Naive thymus-derived CD4-positive, alpha-beta T cell (primary cell): ENCODE measurements around the gene FAM3D. TPM values are rescaled to one million over a fixed set of nuclear protein-coding genes. Genes with fewer than 3 reads are reported as not detected.

Experiments used
- ATAC-seq: fragments of 150-1000 bp; cut with Tn5 transposase; 2 replicates; pipeline ENCODE4 v1.10.0; 2021; ENCODE audit warnings: mild to moderate bottlenecking, moderate library complexity
- CTCF ChIA-PET: fragments of 350-600 bp; sonication (Branson Sonifier 250); formaldehyde crosslinking; loops from one replicate; lab custom pipeline; 2021; ENCODE audit warnings: antibody characterized with exemption; lab: Charles Lee
- POLR2A ChIA-PET: fragments of 350-600 bp; sonication (Branson Sonifier 250); formaldehyde crosslinking; loops from one replicate; lab custom pipeline; 2021; ENCODE audit warnings: antibody characterized with exemption, inconsistent platforms; lab: Charles Lee
- DNase-seq, 9 donors: peaks; one replicate each; pipeline versions ENCODE4 v3.0.0 to v3.0.0-alpha.2; 2020 to 2022; ENCODE audit warnings: mixed read lengths in 1 of 9
- H3K27ac ChIP-seq: one replicate; pipeline ENCODE4 v1.7.0; 2013; ENCODE audit warnings: mild to moderate bottlenecking, low read depth, low read length, moderate library complexity
- H3K27me3 ChIP-seq, 2 donors: one replicate each; pipeline ENCODE4 v1.7.0; 2013; ENCODE audit warnings: low read length in 2 of 2, mild to moderate bottlenecking in 2 of 2, moderate library complexity in 2 of 2; ENCODE audit not compliant: control insufficient read depth in 2 of 2, insufficient read depth in 2 of 2
- H3K36me3 ChIP-seq, 3 experiments: 1 replicate in 2 of 3; 2 replicates in 1 of 3; pipeline ENCODE4 v1.7.0; 2013; ENCODE audit warnings: low read length in 3 of 3, mild to moderate bottlenecking in 3 of 3, moderate library complexity in 1 of 3; ENCODE audit not compliant: insufficient read depth in 3 of 3, control insufficient read depth in 2 of 3
- H3K4me1 ChIP-seq, 2 donors: one replicate each; pipeline ENCODE4 v1.7.0; 2013; ENCODE audit warnings: low read length in 2 of 2, mild to moderate bottlenecking in 2 of 2, moderate library complexity in 1 of 2; ENCODE audit not compliant: control insufficient read depth in 2 of 2, insufficient read depth in 2 of 2
- H3K4me3 ChIP-seq: 2 replicates; pipeline ENCODE4 v1.7.0; 2013; ENCODE audit warnings: mild to moderate bottlenecking, low read length
- H3K9me3 ChIP-seq, 3 experiments: 1 replicate in 2 of 3; 2 replicates in 1 of 3; pipeline ENCODE4 v1.7.0; 2013; ENCODE audit warnings: low read length in 3 of 3; ENCODE audit not compliant: control insufficient read depth in 2 of 3
- H3K27ac Mint-ChIP-seq, 9 donors: one replicate each; pipeline ENCODE4 v1.8.0; 2020 to 2022; ENCODE audit warnings: mixed read lengths in 9 of 9, mild to moderate bottlenecking in 8 of 9, moderate library complexity in 5 of 9, inconsistent platforms in 2 of 9
- H3K27me3 Mint-ChIP-seq, 5 donors: one replicate each; pipeline ENCODE4 v1.8.0; 2021 to 2022; ENCODE audit warnings: mixed read lengths in 5 of 5, mild to moderate bottlenecking in 1 of 5
- H3K36me3 Mint-ChIP-seq, 5 donors: one replicate each; pipeline ENCODE4 v1.8.0; 2020 to 2022; ENCODE audit warnings: mixed read lengths in 5 of 5, mild to moderate bottlenecking in 3 of 5, inconsistent platforms in 1 of 5
- H3K4me1 Mint-ChIP-seq, 7 donors: one replicate each; pipeline ENCODE4 v1.8.0; 2020 to 2022; ENCODE audit warnings: mixed read lengths in 7 of 7, mild to moderate bottlenecking in 3 of 7, inconsistent platforms in 1 of 7
- H3K4me3 Mint-ChIP-seq, 10 donors: one replicate each; pipeline ENCODE4 v1.8.0; 2020 to 2022; ENCODE audit warnings: mild to moderate bottlenecking in 10 of 10, mixed read lengths in 10 of 10, moderate library complexity in 6 of 10, inconsistent platforms in 2 of 10
- H3K9me3 Mint-ChIP-seq, 11 donors: one replicate each; pipeline ENCODE4 v1.8.0; 2020 to 2022; ENCODE audit warnings: mixed read lengths in 11 of 11, mild to moderate bottlenecking in 4 of 11, inconsistent platforms in 1 of 11, moderate library complexity in 1 of 11
- intact Hi-C, 2 donors: fragments of 100-400 bp; cut with micrococcal nuclease; formaldehyde crosslinking; loops; one replicate each; pipeline ENCODE4 v1.15.1; 2023
- polyA plus RNA-seq, 2 donors: library from polyadenylated mRNA; unstranded; fragments of 300-500 nt; fragmentation: Illumina TruSeq; gene quantifications; one replicate each; pipeline ENCODE4 v1.2.3, GENCODE V29; 2021
- total RNA-seq, 6 experiments: library from RNA in 5 of 6; stranded (reverse) in 5 of 6; gene quantifications; 1 replicate in 5 of 6; 2 replicates in 1 of 6; pipeline ENCODE4 v1.2.3 and lab custom pipeline; 2021 to 2026

Gene FAM3D
- total and polyA plus RNA-seq, 7 experiments from 2014 or later, result not detected

DNA sequence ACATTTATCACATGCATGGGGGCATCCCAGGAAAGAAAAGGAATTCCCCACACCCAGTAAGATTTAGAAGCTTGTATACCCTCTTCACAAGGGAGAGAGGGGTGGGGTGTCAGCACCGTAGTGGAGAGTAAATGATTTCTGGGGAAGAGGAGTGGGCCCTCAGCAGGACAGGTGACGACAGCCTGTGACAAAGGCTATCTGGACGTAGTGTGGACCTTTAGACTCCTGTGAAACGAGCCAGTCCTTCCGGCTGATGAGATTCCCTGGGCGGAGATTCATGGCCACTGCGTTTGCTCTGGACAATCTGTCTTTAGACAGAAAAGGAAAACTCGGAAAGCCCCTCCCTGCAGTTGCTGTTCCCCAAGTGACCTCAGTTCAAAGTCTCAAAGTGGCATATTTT lies 1.7 kb upstream of the FAM3D start:
- ChIA-PET CTCF (no interaction called here), POLR2A (no interaction called here)
- intact Hi-C loops, result no loop called here
- H3K9me3 Mint-ChIP-seq, result peaks cover 0 to 3% (median 0%) of the 10 kb centered on the region in 11 donors
- DNase-seq (no peak), ATAC-seq (no peak)
- H3K27me3 ChIP-seq, result no peaks in the 10 kb centered on the region
- H3K27ac Mint-ChIP-seq, result no peak overlapping the region
- H3K36me3 Mint-ChIP-seq, result no peaks in the 10 kb centered on the region
- H3K4me1 ChIP-seq, result no peaks in the 10 kb centered on the region
- H3K4me3 ChIP-seq, result no peak overlapping the region
- H3K9me3 ChIP-seq, result no peaks in the 10 kb centered on the region
- H3K36me3 ChIP-seq, result no peaks in the 10 kb centered on the region
- no peak overlapping the region for H3K4me3 Mint-ChIP-seq
- no peak overlapping the region for H3K27ac ChIP-seq
- peaks cover 0 to 2% (median 0%) of the 10 kb centered on the region in 7 donors for H3K4me1 Mint-ChIP-seq
- peaks cover 0 to 27% (median 8%) of the 10 kb centered on the region in 5 donors for H3K27me3 Mint-ChIP-seq

DNA sequence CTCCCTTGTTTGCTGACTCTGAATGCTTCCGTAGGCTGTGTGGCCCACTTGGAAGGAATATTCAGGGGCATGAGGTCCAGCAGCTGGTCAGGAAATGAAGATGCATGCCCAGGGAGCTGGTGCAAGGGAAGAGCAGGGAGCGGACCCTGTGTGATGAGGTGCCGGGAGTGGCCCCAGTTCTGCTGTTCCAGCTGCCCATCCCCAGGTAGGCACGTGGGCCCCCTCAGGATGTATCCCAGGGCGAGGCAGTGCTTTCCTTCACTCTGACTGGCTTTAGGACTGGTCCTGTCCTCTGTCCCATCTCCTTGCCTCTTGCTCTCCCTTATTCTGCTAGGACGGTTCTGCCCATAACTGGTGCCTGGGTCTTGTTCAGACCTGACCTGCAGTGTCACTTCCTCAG lies 1.1 kb upstream of the FAM3D start:
- Mint-ChIP-seq H3K4me3 (no peak overlapping the region), H3K27me3 (peaks cover 0 to 27% (median 8%) of the 10 kb centered on the region in 5 donors), H3K27ac (no peak overlapping the region), H3K4me1 (peaks cover 0 to 2% (median 0%) of the 10 kb centered on the region in 7 donors), H3K9me3 (peaks cover 0 to 3% (median 0%) of the 10 kb centered on the region in 11 donors), H3K36me3 (no peaks in the 10 kb centered on the region)
- H3K4me1 ChIP-seq, result no peaks in the 10 kb centered on the region
- H3K4me3 ChIP-seq, result no peak overlapping the region
- POLR2A ChIA-PET, result no interaction called here
- no peak overlapping the region for H3K27ac ChIP-seq
- ATAC-seq (no peak), DNase-seq (no peak)
- H3K9me3 ChIP-seq, result no peaks in the 10 kb centered on the region
- intact Hi-C loops, result no loop called here
- no peaks in the 10 kb centered on the region for H3K36me3 ChIP-seq
- CTCF ChIA-PET, result no interaction called here
- H3K27me3 ChIP-seq, result no peaks in the 10 kb centered on the region

DNA sequence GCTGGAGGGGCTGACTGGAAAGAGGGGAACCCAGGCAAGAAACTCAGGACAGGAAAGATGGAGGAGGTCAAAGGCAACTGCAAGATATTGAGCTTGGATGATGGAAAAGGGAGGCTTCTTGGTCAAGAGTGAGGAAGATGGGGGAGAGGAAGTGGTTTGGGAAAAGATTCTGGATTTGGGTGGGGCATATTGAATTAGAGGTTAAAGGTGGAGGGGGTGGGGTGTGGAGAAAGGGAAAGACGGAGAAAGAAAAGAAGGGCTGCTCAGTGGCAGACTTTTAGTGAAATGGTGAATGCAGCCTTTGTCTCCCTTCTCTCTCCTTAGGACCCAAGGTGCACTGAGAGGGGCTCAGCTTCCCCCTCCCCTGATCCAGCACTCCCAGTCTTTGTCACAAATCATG lies 655 bp upstream of the FAM3D start:
- Mint-ChIP-seq H3K27ac (no peak overlapping the region), H3K4me1 (peaks cover 0 to 2% (median 0%) of the 10 kb centered on the region in 7 donors), H3K9me3 (peaks cover 0 to 3% (median 0%) of the 10 kb centered on the region in 11 donors), H3K36me3 (no peaks in the 10 kb centered on the region), H3K4me3 (no peak overlapping the region), H3K27me3 (peaks cover 0 to 27% (median 8%) of the 10 kb centered on the region in 5 donors)
- no peak overlapping the region for H3K27ac ChIP-seq
- H3K36me3 ChIP-seq, result no peaks in the 10 kb centered on the region
- no peak for ATAC-seq
- no peaks in the 10 kb centered on the region for H3K4me1 ChIP-seq
- no peak for DNase-seq
- ChIA-PET POLR2A (no interaction called here), CTCF (no interaction called here)
- intact Hi-C loops, result no loop called here
- H3K9me3 ChIP-seq, result no peaks in the 10 kb centered on the region
- H3K27me3 ChIP-seq, result no peaks in the 10 kb centered on the region
- H3K4me3 ChIP-seq, result no peak overlapping the region

DNA sequence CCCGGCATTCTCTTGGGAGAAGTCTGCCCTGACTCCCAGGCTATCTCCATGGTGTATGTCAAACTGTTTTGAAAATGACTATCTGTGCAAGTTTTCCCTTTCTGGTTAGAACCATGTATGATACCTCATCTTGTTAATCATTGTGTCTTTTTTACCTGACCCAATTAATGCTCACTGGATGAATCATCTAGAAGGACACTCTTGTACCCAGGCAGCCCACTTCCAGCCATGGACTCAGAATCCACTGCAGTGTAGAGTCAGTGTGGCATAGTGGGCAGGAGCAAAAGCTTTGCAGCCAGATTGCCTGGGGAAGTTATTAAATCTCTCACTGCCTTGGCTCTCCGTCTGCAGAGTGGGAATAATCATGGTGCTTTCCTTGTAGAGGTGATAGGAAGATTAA lies 1.2 kb downstream of the FAM3D start:
- Mint-ChIP-seq H3K27ac (no peak overlapping the region), H3K4me1 (peaks cover 0 to 2% (median 0%) of the 10 kb centered on the region in 7 donors), H3K4me3 (no peak overlapping the region), H3K9me3 (peaks cover 0 to 3% (median 0%) of the 10 kb centered on the region in 11 donors), H3K27me3 (peaks cover 0 to 23% (median 8%) of the 10 kb centered on the region in 5 donors), H3K36me3 (no peaks in the 10 kb centered on the region)
- H3K4me3 ChIP-seq, result no peak overlapping the region
- ChIA-PET CTCF (no interaction called here), POLR2A (no interaction called here)
- no peaks in the 10 kb centered on the region for H3K27me3 ChIP-seq
- H3K36me3 ChIP-seq, result no peaks in the 10 kb centered on the region
- H3K9me3 ChIP-seq, result no peaks in the 10 kb centered on the region
- no peak overlapping the region for H3K27ac ChIP-seq
- no peaks in the 10 kb centered on the region for H3K4me1 ChIP-seq
- DNase-seq, result no peak
- intact Hi-C loops, result no loop called here
- no peak for ATAC-seq

DNA sequence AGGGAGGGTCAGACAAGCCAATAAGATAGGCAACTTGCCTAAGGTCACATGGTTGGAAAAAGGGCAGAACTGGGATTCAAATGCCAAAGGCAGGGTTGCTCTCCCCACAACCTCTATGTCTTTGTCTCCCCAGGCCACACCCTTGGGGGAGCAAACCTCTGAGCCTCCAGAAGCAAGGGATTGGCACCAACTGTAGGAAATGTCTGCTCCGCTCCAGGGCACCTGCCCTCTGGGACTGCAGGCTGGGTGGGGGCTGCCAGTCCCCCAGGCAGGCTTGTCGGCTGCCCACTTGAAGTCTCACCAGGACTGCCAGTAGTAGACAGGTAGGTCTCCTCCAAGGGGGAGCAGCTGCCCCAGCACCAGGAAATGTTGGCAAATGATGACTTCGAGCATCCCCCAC lies 2.0 kb downstream of the FAM3D start:
- ChIA-PET CTCF (no interaction called here), POLR2A (no interaction called here)
- H3K27me3 Mint-ChIP-seq, result peaks cover 0 to 22% (median 5%) of the 10 kb centered on the region in 5 donors
- Histone ChIP-seq H3K9me3 (no peaks in the 10 kb centered on the region), H3K36me3 (no peaks in the 10 kb centered on the region), H3K4me1 (no peaks in the 10 kb centered on the region), H3K4me3 (no peak overlapping the region), H3K27me3 (no peaks in the 10 kb centered on the region), H3K27ac (no peak overlapping the region)
- DNase-seq, result no peak
- no peak overlapping the region for H3K4me3 Mint-ChIP-seq
- peaks cover 0 to 5% (median 0%) of the 10 kb centered on the region in 11 donors for H3K9me3 Mint-ChIP-seq
- H3K27ac Mint-ChIP-seq, result no peak overlapping the region
- no peak for ATAC-seq
- no peaks in the 10 kb centered on the region for H3K36me3 Mint-ChIP-seq
- intact Hi-C loops, result no loop called here
- H3K4me1 Mint-ChIP-seq, result peaks cover 0 to 1% (median 0%) of the 10 kb centered on the region in 7 donors

DNA sequence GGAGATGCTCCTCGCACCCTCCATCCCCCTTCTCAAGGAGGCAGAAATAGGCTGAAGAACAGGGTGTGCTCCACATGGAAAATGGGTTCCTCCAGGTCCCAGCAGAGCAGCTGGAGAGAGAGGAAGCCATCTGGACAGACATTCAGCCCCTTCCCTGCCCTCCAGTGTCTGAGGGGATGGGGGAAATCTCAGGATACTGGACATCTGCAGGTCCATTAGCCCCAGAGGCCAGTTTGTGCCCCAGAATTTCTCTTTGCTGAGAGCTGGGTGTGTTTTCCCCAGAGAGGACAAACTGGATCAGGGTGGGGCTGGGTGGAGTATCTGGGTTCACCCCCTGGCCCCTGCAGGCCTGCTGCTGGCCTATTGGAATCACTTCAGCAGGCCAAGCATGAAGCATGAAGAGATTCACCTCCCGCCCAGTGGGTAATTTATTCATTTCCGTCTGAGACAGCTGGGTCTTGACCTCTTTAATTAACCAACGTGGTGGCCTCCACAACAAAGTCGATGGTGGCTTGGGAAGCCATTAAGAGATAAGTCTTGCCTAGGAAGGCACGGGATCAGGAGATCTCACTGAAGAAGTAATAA lies 4.6 kb downstream of the FAM3D start:
- Mint-ChIP-seq H3K27ac (no peak overlapping the region), H3K4me3 (no peak overlapping the region)

DNA sequence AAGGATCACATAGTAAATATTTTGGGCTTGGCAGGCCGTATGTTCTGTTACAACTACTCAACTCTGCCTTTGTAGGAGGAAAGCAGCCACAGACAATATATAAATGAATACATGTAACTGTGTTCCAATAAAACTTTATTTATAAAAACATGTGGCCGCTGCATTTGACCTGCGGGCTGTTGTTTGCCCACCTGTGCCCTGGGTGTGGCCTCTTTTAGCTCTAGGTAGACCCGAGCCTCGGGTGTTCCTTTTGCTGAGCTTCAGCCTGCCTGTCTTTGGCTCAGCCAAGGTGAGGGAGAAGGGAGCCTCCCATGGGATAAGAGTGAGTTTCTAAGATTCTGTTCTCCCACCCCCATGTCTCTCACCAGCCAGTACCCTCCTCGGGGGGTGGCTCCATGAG lies 5.6 kb downstream of the FAM3D start:
- ATAC-seq, result no peak
- no peak overlapping the region for H3K4me3 Mint-ChIP-seq
- DNase-seq, result no peak
- peaks cover 2 to 21% (median 11%) of the 10 kb centered on the region in 5 donors for H3K27me3 Mint-ChIP-seq
- CTCF ChIA-PET, result no interaction called here
- H3K27ac Mint-ChIP-seq, result no peak overlapping the region
- Histone ChIP-seq H3K36me3 (no peaks in the 10 kb centered on the region), H3K27me3 (no peaks in the 10 kb centered on the region), H3K4me1 (no peaks in the 10 kb centered on the region), H3K27ac (no peak overlapping the region), H3K4me3 (no peak overlapping the region), H3K9me3 (no peaks in the 10 kb centered on the region)
- H3K4me1 Mint-ChIP-seq, result peaks cover 0 to 3% (median 0%) of the 10 kb centered on the region in 7 donors
- H3K36me3 Mint-ChIP-seq, result no peaks in the 10 kb centered on the region
- intact Hi-C loops, result no loop called here
- POLR2A ChIA-PET, result no interaction called here
- H3K9me3 Mint-ChIP-seq, result peaks cover 0 to 7% (median 0%) of the 10 kb centered on the region in 11 donors

More for the DNA sequence above, 4.6 kb downstream of the FAM3D start:
- DNase-seq, result no peak
- no peaks in the 10 kb centered on the region for H3K36me3 Mint-ChIP-seq
- H3K4me1 Mint-ChIP-seq, result peaks cover 0 to 3% (median 0%) of the 10 kb centered on the region in 7 donors
- peaks cover 0 to 22% (median 5%) of the 10 kb centered on the region in 5 donors for H3K27me3 Mint-ChIP-seq
- intact Hi-C loops, result no loop called here
- Histone ChIP-seq H3K4me3 (no peak overlapping the region), H3K27me3 (no peaks in the 10 kb centered on the region), H3K27ac (no peak overlapping the region), H3K36me3 (no peaks in the 10 kb centered on the region), H3K4me1 (no peaks in the 10 kb centered on the region), H3K9me3 (no peaks in the 10 kb centered on the region)
- ATAC-seq, result no peak
- H3K9me3 Mint-ChIP-seq, result peaks cover 0 to 7% (median 0%) of the 10 kb centered on the region in 11 donors
- CTCF ChIA-PET, result no interaction called here
- POLR2A ChIA-PET, result no interaction called here
